ENCODE data around the gene WDR18. TPM values are rescaled to one million over a fixed set of nuclear protein-coding genes. Genes with fewer than 3 reads are reported as not detected.

The WDR18 gene
- polyA plus RNA-seq, 1 donor (not counting 4 experiments of a cell fraction or from before 2014, with no cell fraction given), result 26.3 TPM

DNA sequence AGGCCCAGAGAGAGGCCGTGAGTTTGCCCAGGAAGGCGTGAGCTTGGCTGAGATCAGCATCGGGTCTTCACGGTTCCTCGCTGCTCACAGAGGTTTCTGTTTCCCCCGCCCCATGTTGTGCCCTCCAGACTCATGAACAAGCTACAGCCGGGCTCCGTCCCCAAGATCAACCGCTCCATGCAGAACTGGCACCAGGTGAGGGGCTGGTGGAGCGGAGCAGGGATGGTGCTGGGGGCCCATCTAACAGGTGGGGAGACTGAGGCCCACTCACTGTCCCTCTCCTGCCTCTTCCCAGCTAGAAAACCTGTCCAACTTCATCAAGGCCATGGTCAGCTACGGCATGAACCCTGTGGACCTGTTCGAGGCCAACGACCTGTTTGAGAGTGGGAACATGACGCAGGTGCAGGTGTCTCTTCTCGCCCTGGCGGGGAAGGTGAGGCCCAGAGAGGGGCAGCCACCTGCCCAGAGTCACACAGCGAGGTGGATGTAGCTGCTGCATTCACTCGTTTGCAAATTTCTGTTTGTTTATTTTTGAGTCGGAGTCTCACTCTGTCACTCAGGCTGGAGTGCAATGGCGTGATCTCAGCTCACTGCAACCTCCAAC, 48.2 kb downstream of the WDR18 start:
- H4K20me1 ChIP-seq (ENCODE audit: control insufficient read depth, extremely low read depth, insufficient read depth, low read length), result peaks cover 20% of the 10 kb centered on the region
- dilution Hi-C loops (cut with MboI; ENCODE audit: extremely low pct_ligation_motif_present, low sequenced_read_pairs), result no loop called here
- peaks cover 29 to 34% of the 10 kb centered on the region in 2 experiments for H3K36me3 ChIP-seq (ENCODE audit: control insufficient read depth in 2 of 2, extremely low read depth in 1 of 2, insufficient read depth in 2 of 2, low read length in 2 of 2)
- no peaks in the 10 kb centered on the region for H3K27me3 ChIP-seq (ENCODE audit: control insufficient read depth, extremely low read depth, insufficient read depth, low read length)
- H3K27ac ChIP-seq (ENCODE audit: control insufficient read depth, insufficient read depth, low read length), result no peak overlapping the region
- H2AFZ ChIP-seq (ENCODE audit: control insufficient read depth, low read length), result no peak overlapping the region
- no peaks in the 10 kb centered on the region for H3K9me3 ChIP-seq (ENCODE audit: control insufficient read depth, low read depth, low read length)
- H3K9ac ChIP-seq (ENCODE audit: control insufficient read depth, extremely low read depth, insufficient read depth, low read length), result no peak overlapping the region
- peaks cover 55% of the 10 kb centered on the region for H3K79me2 ChIP-seq (ENCODE audit: control insufficient read depth, insufficient read depth, low read length)
- peaks cover 11% of the 10 kb centered on the region for H3K4me1 ChIP-seq (ENCODE audit: control insufficient read depth, extremely low read depth, insufficient read depth, low read length)
- H3K9me1 ChIP-seq (ENCODE audit: control insufficient read depth, extremely low read depth, insufficient read depth, low read length), result no peaks in the 10 kb centered on the region
- H3K4me2 ChIP-seq (ENCODE audit: control insufficient read depth, extremely low read depth, insufficient read depth, low read depth, low read length), result no peak overlapping the region
- TF ChIP-seq EZH2 (IDR thresholded peaks at IDR 0.05; ENCODE audit: low read length), result no peak
- TF ChIP-seq, protein P1, sequence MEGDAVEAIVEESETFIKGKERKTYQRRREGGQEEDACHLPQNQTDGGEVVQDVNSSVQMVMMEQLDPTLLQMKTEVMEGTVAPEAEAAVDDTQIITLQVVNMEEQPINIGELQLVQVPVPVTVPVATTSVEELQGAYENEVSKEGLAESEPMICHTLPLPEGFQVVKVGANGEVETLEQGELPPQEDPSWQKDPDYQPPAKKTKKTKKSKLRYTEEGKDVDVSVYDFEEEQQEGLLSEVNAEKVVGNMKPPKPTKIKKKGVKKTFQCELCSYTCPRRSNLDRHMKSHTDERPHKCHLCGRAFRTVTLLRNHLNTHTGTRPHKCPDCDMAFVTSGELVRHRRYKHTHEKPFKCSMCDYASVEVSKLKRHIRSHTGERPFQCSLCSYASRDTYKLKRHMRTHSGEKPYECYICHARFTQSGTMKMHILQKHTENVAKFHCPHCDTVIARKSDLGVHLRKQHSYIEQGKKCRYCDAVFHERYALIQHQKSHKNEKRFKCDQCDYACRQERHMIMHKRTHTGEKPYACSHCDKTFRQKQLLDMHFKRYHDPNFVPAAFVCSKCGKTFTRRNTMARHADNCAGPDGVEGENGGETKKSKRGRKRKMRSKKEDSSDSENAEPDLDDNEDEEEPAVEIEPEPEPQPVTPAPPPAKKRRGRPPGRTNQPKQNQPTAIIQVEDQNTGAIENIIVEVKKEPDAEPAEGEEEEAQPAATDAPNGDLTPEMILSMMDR (optimal IDR thresholded peaks at IDR 0.05 in 1 of 3, IDR thresholded peaks at IDR 0.05 in 1 of 3, conservative IDR thresholded peaks at IDR 0.05 in 1 of 3; ENCODE audit: extremely low read depth in 1 of 3, insufficient read depth in 2 of 3, low read length in 3 of 3), result no peak
- no peak overlapping the region for H3K4me3 ChIP-seq (ENCODE audit: control insufficient read depth in 2 of 3, extremely low read depth in 1 of 3, insufficient read depth in 2 of 3, low read depth in 1 of 3, low read length in 3 of 3)
- DNase-seq (ENCODE audit: low read depth, low spot score) (no peak), FAIRE-seq (no peak)

DNA sequence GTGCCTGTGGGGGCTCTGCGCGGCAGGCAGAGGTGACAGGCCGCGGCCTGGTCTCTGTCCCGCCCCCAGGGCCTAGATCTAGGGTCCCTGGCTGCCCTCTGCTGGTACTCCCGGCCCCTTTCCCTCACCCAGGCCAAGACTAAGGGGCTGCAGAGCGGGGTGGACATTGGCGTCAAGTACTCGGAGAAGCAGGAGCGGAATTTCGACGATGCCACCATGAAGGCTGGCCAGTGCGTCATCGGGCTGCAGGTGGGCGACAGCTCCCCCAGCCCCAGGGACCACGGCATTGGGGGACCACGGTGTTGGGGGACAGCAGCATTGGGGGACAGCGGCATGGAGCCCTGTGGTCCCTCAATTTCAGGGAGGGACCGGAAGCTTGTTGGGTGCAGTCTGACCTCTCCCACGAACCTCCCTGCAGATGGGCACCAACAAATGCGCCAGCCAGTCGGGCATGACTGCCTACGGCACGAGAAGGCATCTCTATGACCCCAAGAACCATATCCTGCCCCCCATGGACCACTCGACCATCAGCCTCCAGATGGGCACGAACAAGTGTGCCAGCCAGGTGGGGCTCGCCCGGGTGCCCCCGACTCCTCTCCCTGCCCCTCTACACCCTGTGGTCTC, 52.0 kb downstream of the WDR18 start:
- no peak for FAIRE-seq
- no peaks in the 10 kb centered on the region for H3K9me3 ChIP-seq (ENCODE audit: control insufficient read depth, low read depth, low read length)
- H3K27ac ChIP-seq (ENCODE audit: control insufficient read depth, insufficient read depth, low read length), result no peak overlapping the region
- TF ChIP-seq, protein P1 (optimal IDR thresholded peaks at IDR 0.05 in 1 of 3, IDR thresholded peaks at IDR 0.05 in 1 of 3, conservative IDR thresholded peaks at IDR 0.05 in 1 of 3; ENCODE audit: extremely low read depth in 1 of 3, insufficient read depth in 2 of 3, low read length in 3 of 3), result no peak
- TF ChIP-seq EZH2 (IDR thresholded peaks at IDR 0.05; ENCODE audit: low read length), result no peak
- H3K27me3 ChIP-seq (ENCODE audit: control insufficient read depth, extremely low read depth, insufficient read depth, low read length), result no peaks in the 10 kb centered on the region
- H2AFZ ChIP-seq (ENCODE audit: control insufficient read depth, low read length), result no peak overlapping the region
- peaks cover 18% of the 10 kb centered on the region for H3K4me1 ChIP-seq (ENCODE audit: control insufficient read depth, extremely low read depth, insufficient read depth, low read length)
- dilution Hi-C loops (cut with MboI; ENCODE audit: extremely low pct_ligation_motif_present, low sequenced_read_pairs), result no loop called here
- no peaks in the 10 kb centered on the region for H3K9me1 ChIP-seq (ENCODE audit: control insufficient read depth, extremely low read depth, insufficient read depth, low read length)
- H3K4me2 ChIP-seq (ENCODE audit: control insufficient read depth, extremely low read depth, insufficient read depth, low read depth, low read length), result no peak overlapping the region
- peaks cover 27% of the 10 kb centered on the region for H3K79me2 ChIP-seq (ENCODE audit: control insufficient read depth, insufficient read depth, low read length)
- H3K9ac ChIP-seq (ENCODE audit: control insufficient read depth, extremely low read depth, insufficient read depth, low read length), result no peak overlapping the region
- no peak overlapping the region for H3K4me3 ChIP-seq (ENCODE audit: control insufficient read depth in 2 of 3, extremely low read depth in 1 of 3, insufficient read depth in 2 of 3, low read depth in 1 of 3, low read length in 3 of 3)
- no peak for DNase-seq (ENCODE audit: low read depth, low spot score)
- peaks cover 30 to 41% of the 10 kb centered on the region in 2 experiments for H3K36me3 ChIP-seq (ENCODE audit: control insufficient read depth in 2 of 2, extremely low read depth in 1 of 2, insufficient read depth in 2 of 2, low read length in 2 of 2)
- H4K20me1 ChIP-seq (ENCODE audit: control insufficient read depth, extremely low read depth, insufficient read depth, low read length), result peaks cover 16% of the 10 kb centered on the region

Measured in keratinocyte (primary cell).